Measurements from ENCODE around the gene AKAIN1. TPM values are rescaled to one million over a fixed set of nuclear protein-coding genes. Genes with fewer than 3 reads are reported as not detected.

Gene AKAIN1
- total RNA-seq, 4 donors from 2014 or later, result not detected

GRCh38 chr18:5110266-5110665 is 86.8 kb downstream of the AKAIN1 start:
- no peak for TF ChIP-seq POLR2AphosphoS5 (IDR thresholded peaks at IDR 0.05)
- TF ChIP-seq CTCF (IDR thresholded peaks at IDR 0.05), result no peak
- TF ChIP-seq EP300 (IDR thresholded peaks at IDR 0.05), result no peak
- no peak for TF ChIP-seq POLR2A (IDR thresholded peaks at IDR 0.05)
- H3K27ac ChIP-seq, result no peak overlapping the region

GRCh38 chr18:5107988-5108387 is 89.1 kb downstream of the AKAIN1 start:
- no peak overlapping the region for H3K27ac ChIP-seq
- no peaks in the 10 kb centered on the region for H3K27me3 ChIP-seq
- WGBS, result 9% methylated on average over 2 of the region's 2 CpGs
- TF ChIP-seq CTCF (IDR thresholded peaks at IDR 0.05), result no peak
- no peak for TF ChIP-seq POLR2A (IDR thresholded peaks at IDR 0.05)
- no peak for TF ChIP-seq POLR2AphosphoS5 (IDR thresholded peaks at IDR 0.05)
- TF ChIP-seq EP300 (IDR thresholded peaks at IDR 0.05), result no peak
- H3K36me3 ChIP-seq, result no peaks in the 10 kb centered on the region
- H3K9me3 ChIP-seq, result no peaks in the 10 kb centered on the region
- H3K4me1 ChIP-seq, result no peaks in the 10 kb centered on the region
- DNase-seq (ENCODE audit: low spot score in 2 of 2), result no peak
- H3K4me3 ChIP-seq, result no peak overlapping the region

More at GRCh38 chr18:5110266-5110665, 86.8 kb downstream of the AKAIN1 start:
- no peak for DNase-seq (ENCODE audit: low spot score in 2 of 2)
- H3K36me3 ChIP-seq, result no peaks in the 10 kb centered on the region
- H3K4me1 ChIP-seq, result no peaks in the 10 kb centered on the region
- no peaks in the 10 kb centered on the region for H3K27me3 ChIP-seq
- no peak overlapping the region for H3K4me3 ChIP-seq
- no peaks in the 10 kb centered on the region for H3K9me3 ChIP-seq

GRCh38 chr18:5106730-5107129 is 90.3 kb downstream of the AKAIN1 start:
- H3K9me3 ChIP-seq, result no peaks in the 10 kb centered on the region
- H3K27ac ChIP-seq, result no peak overlapping the region
- no peaks in the 10 kb centered on the region for H3K27me3 ChIP-seq
- no peak overlapping the region for H3K4me3 ChIP-seq
- 47% methylated on average over 1 of the region's 1 CpG for WGBS
- no peak for TF ChIP-seq POLR2AphosphoS5 (IDR thresholded peaks at IDR 0.05)
- TF ChIP-seq POLR2A (IDR thresholded peaks at IDR 0.05), result no peak
- TF ChIP-seq CTCF (IDR thresholded peaks at IDR 0.05), result no peak
- no peak for TF ChIP-seq EP300 (IDR thresholded peaks at IDR 0.05)
- DNase-seq (ENCODE audit: low spot score in 2 of 2), result no peak
- H3K36me3 ChIP-seq, result no peaks in the 10 kb centered on the region
- no peaks in the 10 kb centered on the region for H3K4me1 ChIP-seq

- no peak for DNase-seq (ENCODE audit: low spot score in 2 of 2)
- 61% methylated on average over 3 of the region's 3 CpGs for WGBS
- Histone ChIP-seq H3K27me3 (no peaks in the 10 kb centered on the region), H3K4me3 (no peak overlapping the region), H3K27ac (no peak overlapping the region), H3K4me1 (no peaks in the 10 kb centered on the region), H3K36me3 (no peaks in the 10 kb centered on the region), H3K9me3 (no peaks in the 10 kb centered on the region)
- TF ChIP-seq POLR2A (IDR thresholded peaks at IDR 0.05), result no peak
Observed at GRCh38 chr18:5104246-5104645, 92.8 kb downstream of the AKAIN1 start.

GRCh38 chr18:5103693-5104092 is 93.4 kb downstream of the AKAIN1 start:
- Histone ChIP-seq H3K27ac (no peak overlapping the region), H3K36me3 (no peaks in the 10 kb centered on the region), H3K4me3 (no peak overlapping the region), H3K4me1 (no peaks in the 10 kb centered on the region), H3K27me3 (no peaks in the 10 kb centered on the region), H3K9me3 (no peaks in the 10 kb centered on the region)
- DNase-seq (ENCODE audit: low spot score in 2 of 2), result no peak
- no peak for TF ChIP-seq POLR2A (IDR thresholded peaks at IDR 0.05)
- no peak for TF ChIP-seq CTCF (IDR thresholded peaks at IDR 0.05)
- no peak for TF ChIP-seq EP300 (IDR thresholded peaks at IDR 0.05)
- no peak for TF ChIP-seq POLR2AphosphoS5 (IDR thresholded peaks at IDR 0.05)
- 44% methylated on average over 2 of the region's 2 CpGs for WGBS

- no peak for TF ChIP-seq POLR2A (IDR thresholded peaks at IDR 0.05)
- TF ChIP-seq POLR2AphosphoS5 (IDR thresholded peaks at IDR 0.05), result no peak
- TF ChIP-seq CTCF (IDR thresholded peaks at IDR 0.05), result no peak
- TF ChIP-seq EP300 (IDR thresholded peaks at IDR 0.05), result no peak
- 85% methylated on average over 1 of the region's 1 CpG for WGBS
- H3K27ac ChIP-seq, result no peak overlapping the region
Observed at GRCh38 chr18:5103286-5103685, 93.8 kb downstream of the AKAIN1 start.

More at GRCh38 chr18:5103286-5103685, 93.8 kb downstream of the AKAIN1 start:
- H3K4me3 ChIP-seq, result no peak overlapping the region
- no peaks in the 10 kb centered on the region for H3K27me3 ChIP-seq
- H3K36me3 ChIP-seq, result no peaks in the 10 kb centered on the region
- no peaks in the 10 kb centered on the region for H3K9me3 ChIP-seq
- DNase-seq (ENCODE audit: low spot score in 2 of 2), result no peak
- no peaks in the 10 kb centered on the region for H3K4me1 ChIP-seq
